Stimulated activated CD4-positive, alpha-beta T cell treated with anti-CD3 and anti-CD28 coated beads, Interleukin-1b, Interleukin-23, amount 100 ng/mL, for 48 hours (primary cell): ENCODE measurements around the gene SRC.
A peak's percentile ranks its signal among the peaks of the same experiment; 100 is the strongest.

Experiments
- DNase-seq: peaks from one replicate; pipeline ENCODE4 v3.0.0-alpha.2; 2020

SRC gene

GRCh38 chr20:37385176-37385575 is 39.2 kb downstream of the SRC start:
- DNase-seq: no peak

DNA sequence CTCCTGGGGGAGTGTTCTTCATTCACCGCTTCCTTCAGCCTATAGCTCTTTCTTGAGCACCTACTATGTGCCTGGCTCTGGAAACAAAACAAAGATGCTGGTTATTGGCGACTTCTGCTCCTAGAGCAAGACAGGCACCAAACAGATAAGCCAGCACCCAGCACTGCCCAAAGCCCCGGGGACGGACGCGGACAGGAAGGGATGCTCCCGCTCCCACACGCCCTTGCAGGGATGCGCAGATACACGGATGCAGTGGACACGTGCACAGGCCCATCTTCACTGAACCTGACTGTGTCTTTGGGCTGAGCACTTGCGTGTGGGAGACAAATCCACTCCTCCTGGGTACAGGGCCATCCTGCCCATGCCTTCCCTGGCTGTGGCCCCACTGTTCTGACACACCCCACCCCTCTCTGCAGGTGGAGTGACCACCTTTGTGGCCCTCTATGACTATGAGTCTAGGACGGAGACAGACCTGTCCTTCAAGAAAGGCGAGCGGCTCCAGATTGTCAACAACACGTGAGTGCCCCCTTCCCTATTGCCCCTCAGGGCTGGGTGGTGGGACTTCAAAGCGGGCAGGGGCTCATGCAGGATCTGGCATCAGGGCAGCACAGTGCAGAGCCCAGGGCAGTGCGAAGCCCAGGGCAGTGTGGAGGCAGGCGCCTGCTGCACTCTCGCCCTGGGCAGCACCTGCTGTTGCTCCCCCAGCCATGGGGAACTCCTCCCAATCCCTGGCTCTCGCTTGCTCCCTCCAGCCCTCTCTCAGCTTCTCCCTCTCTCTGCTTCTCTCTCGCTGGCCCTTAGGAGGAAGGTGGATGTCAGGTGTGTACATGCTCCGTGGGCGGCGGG is 39.9 kb downstream of the SRC start:
- DNase-seq: no peak

DNA sequence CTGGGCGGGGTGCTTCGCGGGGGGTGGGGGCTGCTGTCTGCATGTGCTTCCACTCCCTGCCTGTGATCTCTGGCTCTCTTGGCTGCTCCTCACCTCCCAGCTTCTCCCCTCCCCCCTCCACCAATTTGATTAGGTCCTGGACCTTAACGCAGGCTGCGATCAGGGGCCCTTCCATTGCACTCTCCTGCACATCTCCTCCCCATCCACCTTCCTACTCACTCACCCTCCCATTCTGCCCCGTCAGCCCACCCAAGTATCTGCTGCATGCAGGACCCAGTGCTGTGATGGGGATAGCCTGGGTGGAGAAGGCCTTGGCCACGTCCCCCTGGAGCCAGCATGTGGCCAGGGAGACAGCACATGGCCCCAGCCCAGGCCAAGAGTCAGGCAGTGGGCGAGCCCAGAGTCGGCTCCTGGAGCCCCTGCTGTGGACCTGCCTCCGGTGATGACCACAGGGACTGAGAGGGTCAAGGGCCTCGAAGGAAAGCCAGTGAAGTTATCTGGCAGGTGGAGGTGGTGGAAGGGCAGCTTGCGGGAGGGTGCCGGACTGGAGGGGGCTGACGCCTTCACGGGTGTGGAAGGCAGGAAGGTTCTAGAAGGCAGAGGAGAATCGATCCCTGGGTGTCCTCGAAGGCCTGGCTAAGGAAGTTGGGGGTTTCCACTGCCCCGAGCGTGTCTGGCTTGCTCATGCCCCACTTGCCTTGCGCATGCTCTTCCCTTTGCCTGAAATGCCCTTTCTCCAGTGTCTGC is 40.7 kb downstream of the SRC start:
- no peak for DNase-seq

GRCh38 chr20:37387519-37388269 is 41.8 kb downstream of the SRC start:
- DNase-seq: no peak

DNA sequence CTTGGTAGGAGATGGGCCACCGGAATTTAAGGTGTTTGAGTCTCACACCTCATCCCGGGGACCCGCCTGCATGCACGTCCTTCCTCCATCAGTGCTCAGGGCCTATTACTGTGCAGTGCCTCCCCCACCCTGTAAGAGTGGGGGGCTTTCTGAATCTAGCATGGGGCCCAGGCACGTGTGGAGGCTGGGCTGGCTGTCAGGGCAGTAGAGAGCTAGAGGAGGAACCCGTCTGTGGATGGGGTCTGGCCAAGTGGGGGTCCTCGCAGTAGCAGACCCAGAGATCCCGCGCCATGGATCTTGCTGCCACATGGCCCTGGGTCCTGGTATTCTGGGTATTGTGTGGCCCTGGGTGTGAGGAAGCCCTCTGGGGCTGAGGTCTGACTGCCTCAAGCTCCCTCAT is 42.9 kb downstream of the SRC start:
- no peak for DNase-seq

DNA sequence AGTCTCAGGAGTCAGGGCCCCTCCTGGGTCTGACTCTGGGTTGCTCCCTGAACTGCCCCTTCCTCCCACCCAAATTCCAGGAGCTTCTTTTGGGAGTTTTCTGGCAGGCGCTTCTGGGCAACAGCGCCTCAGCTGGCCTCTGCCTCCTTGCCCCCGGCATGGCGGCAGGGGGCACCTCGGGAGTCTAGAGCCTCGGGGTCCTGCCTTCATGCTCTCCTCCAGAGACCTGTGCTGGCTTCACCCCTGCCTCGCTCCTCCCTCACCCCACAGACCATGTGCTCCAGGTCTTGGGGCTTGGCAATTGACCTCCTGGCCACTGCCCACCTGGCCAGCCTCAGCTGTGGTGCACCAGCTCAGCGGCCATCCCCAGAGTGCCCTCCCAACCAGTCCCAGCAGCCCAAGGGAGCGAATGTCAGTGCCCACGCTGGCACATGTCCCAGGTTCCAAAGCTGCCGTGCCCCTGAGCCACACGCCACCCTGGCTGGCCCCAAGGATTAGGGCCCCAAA is 43.4 kb downstream of the SRC start:
- no peak for DNase-seq

DNA sequence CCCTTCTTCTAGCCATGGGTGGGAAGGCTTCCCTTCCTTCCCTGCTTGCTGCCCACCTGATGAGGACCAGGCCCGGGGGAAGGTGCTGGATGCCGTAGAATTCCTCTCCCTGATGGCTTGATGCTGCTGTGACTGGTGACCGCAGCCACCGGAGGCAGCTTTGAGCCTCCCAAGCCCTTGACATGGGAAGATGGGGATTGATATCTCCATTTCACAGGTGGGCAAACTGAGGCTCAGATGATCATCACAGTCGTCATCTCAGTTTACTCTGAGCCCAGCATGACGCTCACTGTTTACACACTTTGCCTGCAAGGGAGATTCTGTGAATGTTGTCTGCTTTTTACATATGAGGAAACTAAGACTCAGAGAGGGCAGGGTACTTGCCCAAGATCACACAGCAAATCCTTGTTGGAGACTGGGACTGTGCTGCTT is 43.9 kb downstream of the SRC start:
- no peak for DNase-seq

DNA sequence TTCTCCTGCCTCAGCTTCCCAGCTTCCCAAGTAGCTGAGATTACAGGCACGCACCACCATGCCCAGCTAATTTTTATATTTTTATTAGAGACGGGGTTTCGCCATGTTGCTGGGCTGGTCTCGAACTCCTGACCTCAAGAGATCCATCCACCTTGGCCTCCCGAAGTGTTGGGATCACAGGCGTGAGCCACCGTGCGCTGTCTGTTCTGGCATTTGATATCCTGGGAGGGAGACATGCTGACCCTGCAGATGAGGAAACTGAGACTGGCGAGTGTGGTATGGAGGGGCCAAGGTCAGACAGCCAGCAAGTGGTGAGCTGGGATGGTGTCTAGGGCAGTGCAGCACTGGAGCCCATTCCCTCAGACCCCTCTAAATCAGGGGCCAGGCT is 44.6 kb downstream of the SRC start:
- DNase-seq: no peak

DNA sequence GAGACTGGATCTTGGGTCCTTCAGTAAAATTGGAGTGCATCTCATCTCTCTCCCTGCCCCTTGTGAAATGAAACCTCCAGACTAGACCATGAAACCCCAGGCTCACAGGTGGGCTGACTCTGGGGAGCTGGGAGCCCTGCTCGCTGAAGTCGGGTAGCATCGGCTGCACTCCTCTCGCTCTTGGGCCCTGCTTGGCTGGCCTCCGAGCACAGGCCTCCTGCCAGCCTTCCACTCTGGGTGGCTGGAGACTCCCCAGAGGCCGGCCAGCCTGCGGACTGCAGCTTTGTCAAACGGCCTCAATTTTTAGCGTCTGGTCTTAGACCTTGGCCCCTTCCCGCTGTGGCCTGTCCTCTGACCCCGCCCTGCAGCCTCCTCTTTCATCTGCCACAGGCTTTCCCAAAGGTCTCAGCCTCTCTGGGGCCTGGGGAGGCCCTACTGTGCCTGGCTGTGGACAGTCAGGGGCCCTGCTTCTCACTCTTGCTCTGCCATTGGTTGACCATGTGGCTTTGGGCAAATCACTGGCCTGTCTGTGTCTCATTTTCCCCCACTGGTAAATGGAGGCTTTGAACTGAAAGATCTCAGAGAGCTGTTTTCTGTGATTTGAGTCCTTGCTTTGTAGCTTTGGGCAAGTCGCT is 45.1 kb downstream of the SRC start:
- no peak for DNase-seq

GRCh38 chr20:37392441-37393195 is 46.7 kb downstream of the SRC start:
- DNase-seq: peak; percentile 32

- no peak for DNase-seq
Observed at GRCh38 chr20:37393196-37393862, 47.4 kb downstream of the SRC start.

DNA sequence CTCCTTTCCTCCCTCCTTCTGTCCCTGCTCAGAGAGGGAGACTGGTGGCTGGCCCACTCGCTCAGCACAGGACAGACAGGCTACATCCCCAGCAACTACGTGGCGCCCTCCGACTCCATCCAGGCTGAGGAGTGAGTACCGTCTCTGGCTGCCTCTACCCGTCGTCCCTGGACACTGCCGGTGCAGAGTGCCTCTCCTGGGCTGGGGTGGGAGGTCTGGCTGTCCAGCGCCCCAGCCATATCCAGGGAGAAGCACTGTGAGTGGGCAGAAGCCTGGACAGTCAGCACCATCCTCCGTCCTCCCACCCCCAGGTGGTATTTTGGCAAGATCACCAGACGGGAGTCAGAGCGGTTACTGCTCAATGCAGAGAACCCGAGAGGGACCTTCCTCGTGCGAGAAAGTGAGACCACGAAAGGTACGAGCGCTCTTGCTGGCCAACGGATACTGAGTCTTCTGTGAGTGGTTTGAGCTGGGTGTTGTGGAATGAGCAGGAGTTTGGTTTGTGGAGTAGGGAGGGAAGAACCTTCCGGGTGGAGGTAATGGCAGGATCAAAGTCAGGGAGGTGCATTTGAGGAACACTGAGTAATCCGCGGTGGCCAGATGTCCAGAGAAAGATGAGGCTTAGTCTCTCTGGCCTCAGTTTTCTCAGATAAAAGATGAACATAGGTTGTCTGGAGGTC is 48.1 kb downstream of the SRC start:
- DNase-seq: no peak

DNA sequence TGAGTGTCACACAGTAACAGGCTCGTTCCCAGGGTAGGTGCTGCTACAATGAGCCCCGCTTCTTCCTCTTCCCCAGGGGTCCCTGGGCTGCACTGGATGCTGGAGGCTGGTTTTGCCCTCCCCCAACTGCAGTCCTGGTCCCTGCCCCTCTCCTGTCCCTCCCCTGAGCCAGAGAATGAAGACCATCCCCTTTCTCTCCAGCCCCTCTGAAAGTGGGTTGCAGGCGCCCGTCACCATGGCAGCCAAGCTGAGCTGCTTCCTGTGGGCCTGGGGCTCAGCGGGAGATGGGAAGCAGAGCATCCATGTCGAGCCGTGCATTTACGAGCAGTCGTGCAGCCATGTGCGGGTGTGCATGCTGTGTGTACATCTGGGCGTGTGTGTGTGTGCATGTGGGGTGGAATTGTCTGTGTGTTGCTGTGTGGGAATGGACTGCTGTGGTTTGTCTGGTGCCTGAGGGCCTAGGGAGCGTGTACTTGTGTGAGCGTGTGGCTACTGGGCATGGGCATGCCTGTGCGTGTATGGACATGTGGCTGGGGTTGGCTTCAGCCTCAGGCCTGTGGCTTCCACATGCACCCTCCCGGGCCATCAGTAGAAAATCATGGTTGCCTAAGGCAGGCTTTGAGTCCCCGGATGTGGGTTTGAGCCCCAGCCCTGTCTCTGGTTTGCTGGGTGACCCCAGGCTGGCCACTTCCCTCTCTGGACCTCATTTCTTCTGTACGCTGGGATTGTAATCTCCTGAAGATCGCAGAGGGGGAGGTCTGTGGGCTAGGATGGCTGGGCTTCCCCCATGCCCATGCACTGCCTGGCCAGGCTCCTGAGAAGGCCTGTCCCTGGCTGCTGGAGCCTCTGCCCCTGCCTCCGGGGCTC is 48.8 kb downstream of the SRC start:
- no peak for DNase-seq

- no peak for DNase-seq
Observed at GRCh38 chr20:37395410-37395797, 49.5 kb downstream of the SRC start.

- DNase-seq: no peak
Observed at GRCh38 chr20:37395921-37396415, 50.0 kb downstream of the SRC start.

GRCh38 chr20:37396416-37397075 is 50.6 kb downstream of the SRC start:
- DNase-seq: no peak

DNA sequence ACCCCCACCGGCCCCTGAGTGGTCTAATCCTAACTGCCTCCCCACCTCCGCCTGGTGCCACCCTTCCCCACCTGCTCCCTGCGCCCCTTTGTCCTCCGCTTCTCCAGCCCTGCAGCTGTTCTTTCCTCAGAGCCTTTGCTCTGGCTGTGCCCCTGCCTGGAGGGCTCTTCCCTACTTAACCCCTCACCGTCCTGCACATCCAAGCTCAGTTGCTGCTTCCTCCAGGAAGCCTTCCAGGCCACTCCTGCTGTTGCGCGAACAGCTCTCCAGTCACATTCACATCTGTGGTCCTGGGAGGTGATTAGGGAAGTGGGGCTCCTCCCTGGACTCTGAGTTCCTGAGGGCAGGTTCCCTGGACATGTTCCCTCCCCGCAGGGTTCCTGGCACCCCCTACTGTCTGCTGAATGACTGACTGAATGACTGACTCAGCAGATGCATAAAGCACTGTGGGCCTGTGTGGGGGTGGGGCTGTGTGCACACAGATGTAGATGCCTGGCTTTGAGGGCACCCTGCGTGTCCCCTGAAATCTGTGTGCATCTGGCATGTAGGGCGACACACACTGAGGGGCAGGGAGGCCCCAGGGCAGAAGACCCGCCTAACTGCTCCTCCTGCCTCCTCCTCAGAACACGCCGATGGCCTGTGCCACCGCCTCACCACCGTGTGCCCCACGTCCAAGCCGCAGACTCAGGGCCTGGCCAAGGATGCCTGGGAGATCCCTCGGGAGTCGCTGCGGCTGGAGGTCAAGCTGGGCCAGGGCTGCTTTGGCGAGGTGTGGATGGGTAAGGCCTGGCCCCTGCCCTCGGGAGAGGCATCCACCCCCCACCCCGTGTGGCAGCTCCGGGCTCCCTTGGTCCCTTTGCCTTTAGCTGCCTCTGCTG is 51.4 kb downstream of the SRC start:
- no peak for DNase-seq
